HG02623 (cell line): ENCODE data around the gene B4GALT2.

ENCODE experiments used
- ATAC-seq: cut with Tn5 transposase; IDR thresholded peaks from one replicate; pipeline ENCODE4 v1.9.1; 2021; ENCODE audit warnings: moderate library complexity; ENCODE audit not compliant: unreplicated experiment

Gene B4GALT2

GRCh38 chr1:43983253-43983899, 4.4 kb downstream of the B4GALT2 start:
- ATAC-seq, result no peak

GRCh38 chr1:43984855-43985254, 5.8 kb downstream of the B4GALT2 start:
- ATAC-seq, result no peak

- no peak for ATAC-seq
These were observed 7.1 kb downstream of the B4GALT2 start for GRCh38 chr1:43985984-43986595.

GRCh38 chr1:43986712-43987111, 7.7 kb downstream of the B4GALT2 start:
- ATAC-seq, result no peak

- no peak for ATAC-seq
These were observed 8.3 kb downstream of the B4GALT2 start for GRCh38 chr1:43987159-43987902.

- no peak for ATAC-seq
These were observed 11.5 kb downstream of the B4GALT2 start for GRCh38 chr1:43990271-43991199.

GRCh38 chr1:43991200-43991475, 12.1 kb downstream of the B4GALT2 start:
- ATAC-seq, result peak; percentile 12

- peak; percentile 65 for ATAC-seq
These were observed 12.6 kb downstream of the B4GALT2 start, which contains the start of gene CCDC24 for GRCh38 chr1:43991476-43992231. CCDC24 (plus strand) TSS chr1:43991599; CDS start chr1:43991879, 280 bp downstream.

GRCh38 chr1:43992232-43992995, 13.4 kb downstream of the B4GALT2 start:
- no peak for ATAC-seq

GRCh38 chr1:43993206-43993914, 14.3 kb downstream of the B4GALT2 start:
- ATAC-seq, result no peak

GRCh38 chr1:43994071-43994470, 15.1 kb downstream of the B4GALT2 start:
- ATAC-seq, result no peak

GRCh38 chr1:43994794-43995790, 16.1 kb downstream of the B4GALT2 start:
- no peak for ATAC-seq

- ATAC-seq, result no peak
These were observed 17.1 kb downstream of the B4GALT2 start for GRCh38 chr1:43995984-43996732.

GRCh38 chr1:43996733-43997115, 17.7 kb downstream of the B4GALT2 start:
- ATAC-seq, result no peak

GRCh38 chr1:43997295-43997999, 18.4 kb downstream of the B4GALT2 start:
- no peak for ATAC-seq

- ATAC-seq, result no peak
These were observed 19.0 kb downstream of the B4GALT2 start for GRCh38 chr1:43998000-43998378.

- no peak for ATAC-seq
These were observed 20.4 kb downstream of the B4GALT2 start for GRCh38 chr1:43999455-43999854.
